ENCODE measurements around the gene THY1.

GRCh38 chr11:119416606-119417580 lies 6.1 kb downstream of the THY1 start:
- TF ChIP-seq POLR2A (IDR thresholded peaks at IDR 0.05; ENCODE audit: low read length) (no peak), GATA1 (IDR thresholded peaks at IDR 0.05; ENCODE audit: low read depth, low read length) (no peak)

Measured in erythroblast (primary cell).